Measurements from ENCODE around the gene SELPLG.

DNA sequence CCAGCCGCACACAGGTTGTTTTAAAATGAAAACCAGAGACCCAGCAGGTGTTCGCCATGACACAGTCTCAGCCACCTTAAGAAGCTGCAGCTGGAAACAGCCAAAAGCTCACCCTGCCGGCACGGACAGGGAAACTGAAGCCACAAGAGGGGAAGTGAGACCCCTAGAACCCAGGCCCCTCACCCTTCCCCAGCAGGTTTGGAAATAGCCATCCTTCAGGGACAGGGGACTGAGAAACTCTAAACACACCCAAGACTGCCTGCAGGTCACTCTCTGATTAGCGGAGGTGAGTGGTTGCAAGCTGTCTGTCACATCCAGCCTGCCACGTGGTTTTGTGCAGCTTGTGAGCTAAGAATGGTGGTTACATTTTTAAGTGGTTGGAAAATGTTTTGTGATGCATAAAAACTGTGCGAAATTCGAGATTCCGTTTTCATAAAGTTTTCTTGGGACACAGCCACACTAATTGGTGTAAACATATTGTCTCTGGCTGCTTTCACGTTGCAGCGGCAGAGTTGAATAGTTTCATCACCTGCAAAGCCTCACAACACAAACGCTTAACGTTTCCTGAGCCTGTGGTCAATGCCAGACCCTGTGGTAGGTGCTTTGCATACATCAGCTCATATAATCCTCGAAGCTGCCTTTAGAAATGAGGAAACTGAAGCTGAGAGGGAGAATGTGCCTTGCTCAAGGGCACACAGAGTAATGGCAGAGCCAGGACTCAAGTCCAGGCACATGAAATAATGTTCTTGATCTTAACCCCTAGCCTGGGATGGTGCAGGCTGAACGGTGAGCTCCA is 1.7 kb upstream of the SELPLG start:
- TF ChIP-seq, protein P1, sequence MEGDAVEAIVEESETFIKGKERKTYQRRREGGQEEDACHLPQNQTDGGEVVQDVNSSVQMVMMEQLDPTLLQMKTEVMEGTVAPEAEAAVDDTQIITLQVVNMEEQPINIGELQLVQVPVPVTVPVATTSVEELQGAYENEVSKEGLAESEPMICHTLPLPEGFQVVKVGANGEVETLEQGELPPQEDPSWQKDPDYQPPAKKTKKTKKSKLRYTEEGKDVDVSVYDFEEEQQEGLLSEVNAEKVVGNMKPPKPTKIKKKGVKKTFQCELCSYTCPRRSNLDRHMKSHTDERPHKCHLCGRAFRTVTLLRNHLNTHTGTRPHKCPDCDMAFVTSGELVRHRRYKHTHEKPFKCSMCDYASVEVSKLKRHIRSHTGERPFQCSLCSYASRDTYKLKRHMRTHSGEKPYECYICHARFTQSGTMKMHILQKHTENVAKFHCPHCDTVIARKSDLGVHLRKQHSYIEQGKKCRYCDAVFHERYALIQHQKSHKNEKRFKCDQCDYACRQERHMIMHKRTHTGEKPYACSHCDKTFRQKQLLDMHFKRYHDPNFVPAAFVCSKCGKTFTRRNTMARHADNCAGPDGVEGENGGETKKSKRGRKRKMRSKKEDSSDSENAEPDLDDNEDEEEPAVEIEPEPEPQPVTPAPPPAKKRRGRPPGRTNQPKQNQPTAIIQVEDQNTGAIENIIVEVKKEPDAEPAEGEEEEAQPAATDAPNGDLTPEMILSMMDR (IDR thresholded peaks at IDR 0.05), result no peak
- no peak for TF ChIP-seq POLR2A (IDR thresholded peaks at IDR 0.05)
- TF ChIP-seq EP300 (IDR thresholded peaks at IDR 0.05), result no peak

Data from gastroesophageal sphincter (tissue), 3 donors.